HCT116 (cell line): ENCODE data around the gene NAA25. TPM values are rescaled to one million over a fixed set of nuclear protein-coding genes. Genes with fewer than 3 reads are reported as not detected.
A peak's percentile ranks its signal among the peaks of the same experiment; 100 is the strongest.

ENCODE experiments used
- ATAC-seq: fragments of 200-7000 bp; cut with Tn5 transposase; 2 replicates; pipeline ENCODE4 v1.9.1; 2020; ENCODE audit warnings: mild to moderate bottlenecking, moderate library complexity
- BruUV-seq: library from RNA; stranded (reverse); fragments of 400-500 nt; replicated peaks from 2 replicates; lab custom pipeline; 2021; lab: Mats Ljungman, UMichigan
- CTCF ChIA-PET: fragments of 300-600 bp; sonication (Branson Sonifier 250); formaldehyde crosslinking; loops from one replicate; lab custom pipeline; 2021; ENCODE audit warnings: antibody characterized with exemption; lab: Charles Lee
- POLR2A ChIA-PET: fragments of 300-600, 350-600 bp; sonication (Branson Sonifier 250); formaldehyde crosslinking; loops from one replicate; lab custom pipeline; 2021; ENCODE audit warnings: antibody characterized with exemption; lab: Charles Lee
- RAD21 ChIA-PET, 2 experiments: fragments of 300-600 bp; sonication (Branson Sonifier 250); formaldehyde crosslinking; loops; one replicate each; lab custom pipeline; 2023; ENCODE audit warnings: low total read pairs in 2 of 2; ENCODE audit not compliant: uncharacterized antibody in 2 of 2, unreplicated experiment in 2 of 2, low non-redundant PET in 1 of 2; lab: Charles Lee
- DNase-seq: peaks from one replicate; pipeline ENCODE4 v3.0.0-alpha.2; 2010; ENCODE audit warnings: low read depth, low spot score
- H2AFZ ChIP-seq: fragments of 200-600 bp; shearing (Covaris generic), sonication (generic); 2 replicates; pipeline ENCODE4 v1.6.1; 2017; ENCODE audit warnings: low read depth, mixed run types, mixed read lengths, antibody characterized with exemption, low read length; ENCODE audit not compliant: poor library complexity, severe bottlenecking
- H3K27ac ChIP-seq: 2 replicates; pipeline ENCODE4 v1.5.1; 2012; ENCODE audit warnings: low read depth, low read length
- H3K27me3 ChIP-seq: fragments of 200-600 bp; sonication (generic); 2 replicates; pipeline ENCODE4 v1.6.1; 2016; ENCODE audit warnings: mixed run types, low read length, mixed read lengths; ENCODE audit not compliant: insufficient read depth
- H3K36me3 ChIP-seq, 2 experiments: fragments of 200-500 bp in 1 of 2; fragments of 200-600 bp in 1 of 2; sonication (Bioruptor generic) in 1 of 2; sonication (generic) in 1 of 2; 2 replicates each; pipeline versions ENCODE4 v1.5.1 to v1.6.1; 2014 to 2016; ENCODE audit warnings: low read length in 2 of 2, inconsistent platforms in 1 of 2, mixed read lengths in 1 of 2, mixed run types in 1 of 2; ENCODE audit not compliant: insufficient read depth in 2 of 2, control insufficient read depth in 1 of 2
- H3K4me1 ChIP-seq, 2 experiments: fragments of 200-600 bp in 1 of 2; sonication (generic) in 1 of 2; 2 replicates each; pipeline versions ENCODE4 v1.5.1 to v1.6.1; 2012 to 2017; ENCODE audit warnings: low read length in 2 of 2, inconsistent platforms in 1 of 2, mild to moderate bottlenecking in 1 of 2, mixed read lengths in 1 of 2, mixed run types in 1 of 2, moderate library complexity in 1 of 2; ENCODE audit not compliant: insufficient read depth in 2 of 2, control insufficient read depth in 1 of 2
- H3K4me2 ChIP-seq: fragments of 200-600 bp; sonication (generic); 2 replicates; pipeline ENCODE4 v1.6.1; 2017; ENCODE audit warnings: mixed run types, low read length, mixed read lengths
- H3K4me3 ChIP-seq, 2 experiments: fragments of 200-600 bp in 1 of 2; sonication (generic) in 1 of 2; replicated peaks in 1 of 2; 2 replicates each; pipeline ENCODE4 v1.5.1; 2011 to 2016; ENCODE audit warnings: low read length in 2 of 2, control low read depth in 1 of 2, low read depth in 1 of 2, mild to moderate bottlenecking in 1 of 2, mixed read lengths in 1 of 2, mixed run types in 1 of 2
- H3K79me2 ChIP-seq: fragments of 200-600 bp; sonication (generic); 2 replicates; pipeline ENCODE4 v1.6.1; 2017; ENCODE audit warnings: mild to moderate bottlenecking, mixed run types, low read length, moderate library complexity, mixed read lengths; ENCODE audit not compliant: insufficient read depth
- H3K9ac ChIP-seq: fragments of 200-600 bp; sonication (generic); 2 replicates; pipeline ENCODE4 v1.6.1; 2016; ENCODE audit warnings: low read length, mixed read lengths
- H3K9me2 ChIP-seq: fragments of 200-600 bp; sonication (generic), shearing (Covaris generic); 2 replicates; pipeline ENCODE4 v1.6.1; 2017; ENCODE audit warnings: mixed run types, mild to moderate bottlenecking, moderate library complexity; ENCODE audit not compliant: insufficient read depth
- H3K9me3 ChIP-seq, 2 experiments: fragments of 200-500 bp in 1 of 2; fragments of 200-600 bp in 1 of 2; sonication (Bioruptor generic) in 1 of 2; sonication (generic) in 1 of 2; 2 replicates each; pipeline ENCODE4 v1.6.1; 2014 to 2017; ENCODE audit warnings: low read length in 2 of 2, mixed read lengths in 2 of 2, inconsistent platforms in 1 of 2, low read depth in 1 of 2, mild to moderate bottlenecking in 1 of 2, mixed run types in 1 of 2, moderate library complexity in 1 of 2; ENCODE audit not compliant: control insufficient read depth in 1 of 2, insufficient read depth in 1 of 2
- H4K20me1 ChIP-seq: fragments of 200-600 bp; sonication (generic), shearing (Covaris generic); 2 replicates; pipeline ENCODE4 v1.6.1; 2017; ENCODE audit warnings: mixed run types, mild to moderate bottlenecking, moderate library complexity; ENCODE audit not compliant: insufficient read depth
- FOSL1 ChIP-seq: IDR thresholded peaks from 2 replicates; pipeline ENCODE4 v1.6.1; 2012; ENCODE audit warnings: low read depth
- JUND ChIP-seq: IDR thresholded peaks from 2 replicates; pipeline ENCODE4 v1.6.1; 2012
- POLR2AphosphoS5 ChIP-seq: IDR thresholded peaks from 2 replicates; pipeline ENCODE4 v1.6.1; 2011; ENCODE audit warnings: mild to moderate bottlenecking, low read depth, low read length, moderate library complexity
- RAD21 ChIP-seq: IDR thresholded peaks from 2 replicates; pipeline ENCODE4 v1.6.1; 2012; ENCODE audit warnings: low read depth, mild to moderate bottlenecking
- SIN3A ChIP-seq: IDR thresholded peaks from 2 replicates; pipeline ENCODE4 v1.6.1; 2012; ENCODE audit warnings: low read depth
- intact Hi-C: fragments of 100-400 bp; cut with micrococcal nuclease; formaldehyde crosslinking; loops from 2 replicates; pipeline ENCODE4 v1.10.0; 2022
- total RNA-seq: library from RNA; stranded (reverse); gene quantifications from one replicate; pipeline ENCODE4 v1.2.1, GENCODE V29; 2021; ENCODE audit not compliant: unreplicated experiment

NAA25 gene
- total RNA-seq, 1 experiment from 2014 or later = 56.6 TPM

- Histone ChIP-seq H2AFZ (peak overlapping the region; percentile 83), H3K36me3 (no peaks in the 10 kb centered on the region), H3K27ac (no peak overlapping the region), H3K9me2 (no peaks in the 10 kb centered on the region), H3K27me3 (no peaks in the 10 kb centered on the region), H3K79me2 (no peaks in the 10 kb centered on the region), H4K20me1 (no peaks in the 10 kb centered on the region), H3K4me2 (peak overlapping the region; percentile 21; the same call in 1 of the 2 replicates), H3K9ac (no peak overlapping the region), H3K4me1 (peaks cover 50 to 74% of the 10 kb centered on the region in 2 experiments), H3K9me3 (no peaks in the 10 kb centered on the region), H3K4me3 (no peak overlapping the region)
- ChIA-PET POLR2A (interaction anchor here (0.8 kb wide), 1 partner anchor 9 kb away, joined by 3 read pairs; the partner anchor contains the start of gene NAA25), CTCF (no interaction called here), RAD21 (no interaction called here)
- TF ChIP-seq FOSL1 = no peak
- no peak for TF ChIP-seq JUND
- no peak for TF ChIP-seq SIN3A
- no peak for TF ChIP-seq RAD21
- ATAC-seq (no peak), DNase-seq (no peak)
- intact Hi-C loops = no loop called here
- BruUV-seq = no TSS peak
Measured at GRCh38 chr12:112117685-112118084, 9.1 kb upstream of the NAA25 start.

GRCh38 chr12:112116232-112117060 lies 7.9 kb upstream of the NAA25 start:
- H3K4me2 ChIP-seq = peak overlapping the region; percentile 45
- no peaks in the 10 kb centered on the region for H3K36me3 ChIP-seq
- no TSS peak for BruUV-seq
- H3K4me1 ChIP-seq = peaks cover 49 to 74% of the 10 kb centered on the region in 2 experiments
- DNase-seq (peak; percentile 23), ATAC-seq (peak; percentile 73)
- peak overlapping the region; percentile 35 for H3K9ac ChIP-seq
- CTCF ChIA-PET = interaction anchor here (1.2 kb wide), 1 partner anchor 271 kb away, joined by 4 read pairs; no protein-coding TSS in a partner anchor
- H3K4me3 ChIP-seq = no peak overlapping the region
- no peaks in the 10 kb centered on the region for H3K79me2 ChIP-seq
- H3K9me3 ChIP-seq = no peaks in the 10 kb centered on the region
- peak; percentile 78 for TF ChIP-seq POLR2AphosphoS5
- no peak for TF ChIP-seq FOSL1
- RAD21 ChIA-PET = interaction anchor here in 1 of 2 experiments (0.5 kb wide), 1 partner anchor 251 kb away, joined by 8 read pairs; no protein-coding TSS in a partner anchor
- no peaks in the 10 kb centered on the region for H3K27me3 ChIP-seq
- H4K20me1 ChIP-seq = no peaks in the 10 kb centered on the region
- H2AFZ ChIP-seq = peak overlapping the region; percentile 76
- no peaks in the 10 kb centered on the region for H3K9me2 ChIP-seq
- POLR2A ChIA-PET = interaction anchor here (0.8 to 1.1 kb wide), 3 partner anchors 7 to 19 kb away, joined by 3 to 5 read pairs (median 4); partner anchors contain the start of genes NAA25 and TRAFD1
- H3K27ac ChIP-seq = peak overlapping the region; percentile 50
- intact Hi-C loops = no loop called here
